LNCaP clone FGC (cell line): ENCODE results near the gene CA5A.
"Not testable (repeated sequence)": the region's sequence is repeated elsewhere in the genome, so short reads cannot be mapped to it uniquely, and the experiment has no call there.

Experiments used
- DNase-seq: peaks from one replicate; pipeline ENCODE4 v3.0.0-alpha.2; 2011; ENCODE audit warnings: low read depth
- H3K4me3 ChIP-seq: 2 replicates; pipeline ENCODE4 v1.5.1; 2011; ENCODE audit warnings: mild to moderate bottlenecking, low read depth, low read length, control low read depth
- CTCF ChIP-seq: IDR thresholded peaks from 2 replicates; pipeline ENCODE4 v1.5.1; 2012; ENCODE audit warnings: mild to moderate bottlenecking; ENCODE audit not compliant: control insufficient read depth, insufficient read depth; ENCODE audit errors: extremely low read depth

The CA5A gene

GRCh38 chr16:87860553-87861299, 75.6 kb downstream of the CA5A start:
- no peak overlapping the region for H3K4me3 ChIP-seq
- TF ChIP-seq CTCF = no peak
- DNase-seq = no peak

- not testable (repeated sequence) for H3K4me3 ChIP-seq, DNase-seq
Measured at GRCh38 chr16:87858151-87858993, 78.0 kb downstream of the CA5A start.

GRCh38 chr16:87856791-87857228, 79.5 kb downstream of the CA5A start:
- no peak overlapping the region for H3K4me3 ChIP-seq

GRCh38 chr16:87855852-87856715, 80.2 kb downstream of the CA5A start:
- TF ChIP-seq CTCF = no peak
- DNase-seq = peak; percentile 68

More at GRCh38 chr16:87856791-87857228, 79.5 kb downstream of the CA5A start:
- TF ChIP-seq CTCF = no peak
- DNase-seq = no peak

GRCh38 chr16:87854907-87855683, 81.2 kb downstream of the CA5A start:
- H3K4me3 ChIP-seq = no peak overlapping the region
- DNase-seq = no peak
- no peak for TF ChIP-seq CTCF

More at GRCh38 chr16:87855852-87856715, 80.2 kb downstream of the CA5A start:
- H3K4me3 ChIP-seq = peak overlapping the region; percentile 26

GRCh38 chr16:87854053-87854906, 82.0 kb downstream of the CA5A start:
- DNase-seq = no peak
- H3K4me3 ChIP-seq = no peak overlapping the region
- TF ChIP-seq CTCF = no peak
